CD14-positive monocyte (primary cell): Measurements from ENCODE around the gene TRAPPC10. TPM values are rescaled to one million over a fixed set of nuclear protein-coding genes. Genes with fewer than 3 reads are reported as not detected.

Experiments used
- DNase-seq, 3 donors: peaks; one replicate each; pipeline ENCODE4 v3.0.0-alpha.2; 2011 to 2022
- H2AFZ ChIP-seq: 2 replicates; pipeline ENCODE4 v1.6.0; 2012; ENCODE audit warnings: mild to moderate bottlenecking, low read depth, low read length, inconsistent platforms; ENCODE audit not compliant: insufficient read depth, poor library complexity, severe bottlenecking
- H3K27ac ChIP-seq, 2 donors: 1 replicate in 1 of 2; 2 replicates in 1 of 2; pipeline ENCODE4 v1.5.1; 2012 to 2013; ENCODE audit warnings: low read length in 2 of 2, control low read depth in 1 of 2, inconsistent platforms in 1 of 2, low read depth in 1 of 2, mild to moderate bottlenecking in 1 of 2
- H3K27me3 ChIP-seq, 2 donors: one replicate each; pipeline versions ENCODE4 v1.6.0 to v1.6.1; 2011 to 2013; ENCODE audit warnings: low read length in 2 of 2; ENCODE audit not compliant: control insufficient read depth in 2 of 2, insufficient read depth in 2 of 2
- H3K36me3 ChIP-seq, 2 donors: replicated peaks in 1 of 2; 1 replicate in 1 of 2; 2 replicates in 1 of 2; pipeline versions ENCODE4 v1.5.1 to v1.6.1; 2012 to 2013; ENCODE audit warnings: low read length in 2 of 2, control low read depth in 1 of 2, inconsistent platforms in 1 of 2, mild to moderate bottlenecking in 1 of 2; ENCODE audit not compliant: insufficient read depth in 2 of 2, control insufficient read depth in 1 of 2
- H3K4me1 ChIP-seq, 2 donors: 1 replicate in 1 of 2; 2 replicates in 1 of 2; pipeline versions ENCODE4 v1.5.1 to v1.6.1; 2012 to 2013; ENCODE audit warnings: low read length in 2 of 2, control low read depth in 1 of 2, inconsistent platforms in 1 of 2, mild to moderate bottlenecking in 1 of 2, moderate library complexity in 1 of 2; ENCODE audit not compliant: insufficient read depth in 2 of 2, control insufficient read depth in 1 of 2
- H3K4me2 ChIP-seq: replicated peaks from 2 replicates; pipeline ENCODE3; 2012; ENCODE audit warnings: low read length, moderate library complexity, mild to moderate bottlenecking; ENCODE audit not compliant: poor library complexity, severe bottlenecking; ENCODE audit errors: extremely low read depth
- H3K4me3 ChIP-seq, 3 experiments: fragments of 200-600 bp in 1 of 3; sonication (generic) in 1 of 3; replicated peaks in 1 of 3; 1 replicate in 2 of 3; 2 replicates in 1 of 3; pipeline ENCODE4 v1.5.1; 2011 to 2013; ENCODE audit warnings: low read length in 3 of 3, mild to moderate bottlenecking in 3 of 3, control low read depth in 2 of 3, low read depth in 2 of 3, inconsistent platforms in 1 of 3, moderate library complexity in 1 of 3
- H3K79me2 ChIP-seq: 2 replicates; pipeline ENCODE4 v1.6.0; 2012; ENCODE audit warnings: mild to moderate bottlenecking, control low read depth, inconsistent platforms, low read length, moderate library complexity; ENCODE audit not compliant: insufficient read depth
- H3K9ac ChIP-seq: 2 replicates; pipeline ENCODE4 v1.6.0; 2017; ENCODE audit warnings: low read length, mild to moderate bottlenecking; ENCODE audit not compliant: insufficient read depth, poor library complexity, severe bottlenecking
- H3K9me3 ChIP-seq, 2 donors: replicated peaks in 1 of 2; 1 replicate in 1 of 2; 2 replicates in 1 of 2; pipeline versions ENCODE4 v1.5.1 to v1.6.1; 2012 to 2013; ENCODE audit warnings: low read length in 2 of 2, control low read depth in 1 of 2; ENCODE audit not compliant: control insufficient read depth in 1 of 2, insufficient read depth in 1 of 2
- H4K20me1 ChIP-seq: 2 replicates; pipeline ENCODE4 v1.6.0; 2012; ENCODE audit warnings: mild to moderate bottlenecking, low read length, control low read depth, moderate library complexity; ENCODE audit not compliant: insufficient read depth
- H3K27ac Mint-ChIP-seq, 7 donors: one replicate each; pipeline ENCODE4 v1.8.0; 2020; ENCODE audit warnings: mild to moderate bottlenecking in 7 of 7, mixed read lengths in 7 of 7, moderate library complexity in 6 of 7, inconsistent platforms in 2 of 7
- H3K27me3 Mint-ChIP-seq, 3 donors: one replicate each; pipeline ENCODE4 v1.8.0; 2021 to 2022; ENCODE audit warnings: low read depth in 3 of 3, mild to moderate bottlenecking in 3 of 3, mixed read lengths in 3 of 3, moderate library complexity in 3 of 3, inconsistent platforms in 1 of 3
- H3K36me3 Mint-ChIP-seq, 2 donors: one replicate each; pipeline ENCODE4 v1.8.0; 2020; ENCODE audit warnings: mixed read lengths in 2 of 2, inconsistent platforms in 1 of 2, mild to moderate bottlenecking in 1 of 2
- H3K4me1 Mint-ChIP-seq: one replicate; pipeline ENCODE4 v1.8.0; 2020; ENCODE audit warnings: mild to moderate bottlenecking, mixed read lengths
- H3K4me3 Mint-ChIP-seq, 2 donors: one replicate each; pipeline ENCODE4 v1.8.0; 2020; ENCODE audit warnings: mild to moderate bottlenecking in 2 of 2, mixed read lengths in 2 of 2, moderate library complexity in 1 of 2
- H3K9me3 Mint-ChIP-seq, 7 donors: one replicate each; pipeline ENCODE4 v1.8.0; 2020 to 2022; ENCODE audit warnings: mixed read lengths in 7 of 7, mild to moderate bottlenecking in 6 of 7, moderate library complexity in 6 of 7, inconsistent platforms in 2 of 7
- WGBS: methylation state at CpG from one replicate; pipeline ENCODE4 v1.1.5; 2013; ENCODE audit warnings: missing lambda C conversion rate; ENCODE audit not compliant: insufficient coverage; 5-methylcytosine and 5-hydroxymethylcytosine counted together
- intact Hi-C, 2 donors: fragments of 100-400 bp; cut with micrococcal nuclease; formaldehyde crosslinking; loops; one replicate each; pipeline versions ENCODE4 v1.15.0 to v1.15.1; 2023
- polyA plus RNA-seq, 3 donors: library from polyadenylated mRNA; depleted of rRNA in 1 of 3; unstranded in 2 of 3; stranded (reverse) in 1 of 3; fragments of 300-500 nt in 2 of 3; fragments of >200 nt in 1 of 3; fragmentation: Illumina TruSeq in 2 of 3; gene quantifications; 1 replicate in 2 of 3; 2 replicates in 1 of 3; pipeline ENCODE4 v1.2.3, GENCODE V29; 2012 to 2021
- TF ChIP-seq, protein P1 (sequence below): fragments of 200-600 bp; IDR thresholded peaks from one replicate; pipeline ENCODE4 v1.8.0; 2022; ENCODE audit warnings: antibody characterized with exemption, mild to moderate bottlenecking

The TRAPPC10 gene
- polyA plus RNA-seq, 3 donors = 5.9 to 40.6 (median 8.6) TPM

DNA sequence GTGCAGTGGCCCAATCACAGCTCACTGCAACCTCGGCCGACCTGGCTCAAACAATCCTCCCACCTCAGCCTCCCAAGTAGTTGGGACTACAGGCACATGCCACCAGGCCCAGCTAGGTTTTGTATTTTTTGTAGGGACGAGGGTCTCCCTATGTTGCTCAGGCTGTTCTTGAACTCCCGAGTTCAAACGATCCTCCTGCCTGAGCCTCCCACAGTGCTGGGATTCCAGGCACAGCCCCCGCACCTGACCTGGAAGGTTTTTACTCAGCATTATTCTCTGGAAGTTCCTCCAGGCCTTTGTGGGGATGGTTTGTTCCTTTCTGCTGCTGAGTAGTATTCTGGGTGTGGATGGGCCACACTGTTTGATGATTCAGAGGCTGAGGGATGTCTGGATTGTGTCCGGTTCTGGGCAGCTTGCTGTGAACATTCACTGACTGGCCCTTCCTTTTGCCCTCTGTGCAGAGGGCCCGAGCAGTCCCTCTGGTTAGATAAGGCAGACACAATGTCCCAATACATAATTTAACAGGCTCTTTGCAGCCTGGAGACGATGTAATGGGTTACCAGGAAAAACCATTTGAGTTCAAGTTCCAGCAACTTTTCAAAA lies 6.0 kb upstream of the TRAPPC10 start:
- H3K4me3 Mint-ChIP-seq = no peak overlapping the region
- H3K27me3 Mint-ChIP-seq = peaks cover 0 to 4% (median 0%) of the 10 kb centered on the region in 3 donors
- WGBS = 96% methylated on average over 6 of the region's 9 CpGs
- Histone ChIP-seq H3K79me2 (no peaks in the 10 kb centered on the region), H3K9ac (peak overlapping the region; percentile 6), H2AFZ (no peak overlapping the region), H3K4me3 (no peak overlapping the region), H3K4me2 (no peak overlapping the region), H3K9me3 (no peaks in the 10 kb centered on the region), H4K20me1 (no peaks in the 10 kb centered on the region), H3K27me3 (no peaks in the 10 kb centered on the region), H3K27ac (no peak overlapping the region), H3K36me3 (no peaks in the 10 kb centered on the region), H3K4me1 (peaks cover 3% of the 10 kb centered on the region in 2 donors)
- TF ChIP-seq, protein P1, sequence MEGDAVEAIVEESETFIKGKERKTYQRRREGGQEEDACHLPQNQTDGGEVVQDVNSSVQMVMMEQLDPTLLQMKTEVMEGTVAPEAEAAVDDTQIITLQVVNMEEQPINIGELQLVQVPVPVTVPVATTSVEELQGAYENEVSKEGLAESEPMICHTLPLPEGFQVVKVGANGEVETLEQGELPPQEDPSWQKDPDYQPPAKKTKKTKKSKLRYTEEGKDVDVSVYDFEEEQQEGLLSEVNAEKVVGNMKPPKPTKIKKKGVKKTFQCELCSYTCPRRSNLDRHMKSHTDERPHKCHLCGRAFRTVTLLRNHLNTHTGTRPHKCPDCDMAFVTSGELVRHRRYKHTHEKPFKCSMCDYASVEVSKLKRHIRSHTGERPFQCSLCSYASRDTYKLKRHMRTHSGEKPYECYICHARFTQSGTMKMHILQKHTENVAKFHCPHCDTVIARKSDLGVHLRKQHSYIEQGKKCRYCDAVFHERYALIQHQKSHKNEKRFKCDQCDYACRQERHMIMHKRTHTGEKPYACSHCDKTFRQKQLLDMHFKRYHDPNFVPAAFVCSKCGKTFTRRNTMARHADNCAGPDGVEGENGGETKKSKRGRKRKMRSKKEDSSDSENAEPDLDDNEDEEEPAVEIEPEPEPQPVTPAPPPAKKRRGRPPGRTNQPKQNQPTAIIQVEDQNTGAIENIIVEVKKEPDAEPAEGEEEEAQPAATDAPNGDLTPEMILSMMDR = no peak
- no peak for DNase-seq
- H3K36me3 Mint-ChIP-seq = peaks cover 0 to 4% of the 10 kb centered on the region in 2 donors
- no peak overlapping the region for H3K27ac Mint-ChIP-seq
- no peaks in the 10 kb centered on the region for H3K9me3 Mint-ChIP-seq
- peaks cover 7% of the 10 kb centered on the region for H3K4me1 Mint-ChIP-seq
- intact Hi-C loops = no loop called here

DNA sequence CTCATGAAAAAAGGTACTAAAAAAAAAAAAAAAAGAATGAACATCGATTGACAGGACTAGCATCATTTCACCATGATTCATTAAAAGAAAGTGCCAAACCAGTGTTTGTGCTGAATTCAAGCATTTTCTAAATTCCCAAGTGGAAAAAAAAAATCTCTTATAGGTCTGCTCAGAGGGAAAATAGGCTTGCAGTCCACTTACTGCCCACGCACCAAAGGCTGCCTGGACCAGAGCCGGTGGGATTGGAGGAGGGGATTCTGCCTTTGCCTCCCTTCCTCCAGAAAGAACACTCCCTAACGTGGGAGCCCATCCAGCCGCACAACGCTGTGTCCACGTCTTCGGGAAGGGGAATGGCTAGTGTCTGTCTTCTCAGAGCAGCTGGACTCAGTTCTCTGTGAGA lies 5.5 kb upstream of the TRAPPC10 start:
- H3K4me3 Mint-ChIP-seq = no peak overlapping the region
- no peak for DNase-seq
- intact Hi-C loops = no loop called here
- H3K36me3 ChIP-seq = no peaks in the 10 kb centered on the region
- no peaks in the 10 kb centered on the region for H3K79me2 ChIP-seq
- TF ChIP-seq, protein P1 = no peak
- H3K9me3 Mint-ChIP-seq = no peaks in the 10 kb centered on the region
- H3K4me2 ChIP-seq = no peak overlapping the region
- H3K4me3 ChIP-seq = no peak overlapping the region
- no peaks in the 10 kb centered on the region for H4K20me1 ChIP-seq
- H3K4me1 ChIP-seq = peaks cover 7 to 8% of the 10 kb centered on the region in 2 donors
- H3K9me3 ChIP-seq = no peaks in the 10 kb centered on the region
- H3K36me3 Mint-ChIP-seq = peaks cover 0 to 4% of the 10 kb centered on the region in 2 donors
- H3K27me3 ChIP-seq = no peaks in the 10 kb centered on the region
- H3K27me3 Mint-ChIP-seq = peaks cover 0 to 4% (median 0%) of the 10 kb centered on the region in 3 donors
- peak overlapping the region; percentile 6 for H3K9ac ChIP-seq
- H3K27ac ChIP-seq = no peak overlapping the region
- H3K27ac Mint-ChIP-seq = no peak overlapping the region
- H3K4me1 Mint-ChIP-seq = peaks cover 11% of the 10 kb centered on the region
- 98% methylated on average over 5 of the region's 8 CpGs for WGBS
- H2AFZ ChIP-seq = no peak overlapping the region
